LNCAP (cell line): ENCODE data around the gene LIPF.

Source experiments
- TF ChIP-seq, protein P1 (sequence below): fragments of 450-650 bp; IDR thresholded peaks from 2 replicates; pipeline ENCODE4 v1.5.1; 2017; ENCODE audit warnings: mild to moderate bottlenecking

The LIPF gene, protein sequence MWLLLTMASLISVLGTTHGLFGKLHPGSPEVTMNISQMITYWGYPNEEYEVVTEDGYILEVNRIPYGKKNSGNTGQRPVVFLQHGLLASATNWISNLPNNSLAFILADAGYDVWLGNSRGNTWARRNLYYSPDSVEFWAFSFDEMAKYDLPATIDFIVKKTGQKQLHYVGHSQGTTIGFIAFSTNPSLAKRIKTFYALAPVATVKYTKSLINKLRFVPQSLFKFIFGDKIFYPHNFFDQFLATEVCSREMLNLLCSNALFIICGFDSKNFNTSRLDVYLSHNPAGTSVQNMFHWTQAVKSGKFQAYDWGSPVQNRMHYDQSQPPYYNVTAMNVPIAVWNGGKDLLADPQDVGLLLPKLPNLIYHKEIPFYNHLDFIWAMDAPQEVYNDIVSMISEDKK

DNA sequence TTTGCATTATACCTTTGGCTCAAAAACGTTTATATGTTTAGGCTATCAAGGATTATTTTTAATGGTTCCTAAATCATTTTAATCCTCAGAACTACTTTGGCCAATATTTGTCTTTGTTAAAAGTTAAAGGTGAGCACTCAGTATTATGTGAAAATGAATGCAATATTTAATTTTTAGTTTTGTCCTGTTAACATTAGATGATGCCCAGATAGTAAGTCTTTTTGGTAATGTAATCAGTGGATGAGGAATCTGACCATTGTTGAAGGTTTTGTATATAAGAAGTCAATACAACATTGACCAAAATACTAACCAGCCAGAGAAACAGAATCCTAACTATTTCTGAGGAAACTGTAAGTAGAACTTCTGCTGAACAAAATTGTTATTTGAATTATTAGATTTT, at the start of gene LIPF:
Gene LIPF, plus strand, starts transcription at position 301 of the 400 bp plus-strand sequence. CDS start 2,856 bp downstream, outside the sequence.
- TF ChIP-seq, protein P1, sequence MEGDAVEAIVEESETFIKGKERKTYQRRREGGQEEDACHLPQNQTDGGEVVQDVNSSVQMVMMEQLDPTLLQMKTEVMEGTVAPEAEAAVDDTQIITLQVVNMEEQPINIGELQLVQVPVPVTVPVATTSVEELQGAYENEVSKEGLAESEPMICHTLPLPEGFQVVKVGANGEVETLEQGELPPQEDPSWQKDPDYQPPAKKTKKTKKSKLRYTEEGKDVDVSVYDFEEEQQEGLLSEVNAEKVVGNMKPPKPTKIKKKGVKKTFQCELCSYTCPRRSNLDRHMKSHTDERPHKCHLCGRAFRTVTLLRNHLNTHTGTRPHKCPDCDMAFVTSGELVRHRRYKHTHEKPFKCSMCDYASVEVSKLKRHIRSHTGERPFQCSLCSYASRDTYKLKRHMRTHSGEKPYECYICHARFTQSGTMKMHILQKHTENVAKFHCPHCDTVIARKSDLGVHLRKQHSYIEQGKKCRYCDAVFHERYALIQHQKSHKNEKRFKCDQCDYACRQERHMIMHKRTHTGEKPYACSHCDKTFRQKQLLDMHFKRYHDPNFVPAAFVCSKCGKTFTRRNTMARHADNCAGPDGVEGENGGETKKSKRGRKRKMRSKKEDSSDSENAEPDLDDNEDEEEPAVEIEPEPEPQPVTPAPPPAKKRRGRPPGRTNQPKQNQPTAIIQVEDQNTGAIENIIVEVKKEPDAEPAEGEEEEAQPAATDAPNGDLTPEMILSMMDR: no peak

DNA sequence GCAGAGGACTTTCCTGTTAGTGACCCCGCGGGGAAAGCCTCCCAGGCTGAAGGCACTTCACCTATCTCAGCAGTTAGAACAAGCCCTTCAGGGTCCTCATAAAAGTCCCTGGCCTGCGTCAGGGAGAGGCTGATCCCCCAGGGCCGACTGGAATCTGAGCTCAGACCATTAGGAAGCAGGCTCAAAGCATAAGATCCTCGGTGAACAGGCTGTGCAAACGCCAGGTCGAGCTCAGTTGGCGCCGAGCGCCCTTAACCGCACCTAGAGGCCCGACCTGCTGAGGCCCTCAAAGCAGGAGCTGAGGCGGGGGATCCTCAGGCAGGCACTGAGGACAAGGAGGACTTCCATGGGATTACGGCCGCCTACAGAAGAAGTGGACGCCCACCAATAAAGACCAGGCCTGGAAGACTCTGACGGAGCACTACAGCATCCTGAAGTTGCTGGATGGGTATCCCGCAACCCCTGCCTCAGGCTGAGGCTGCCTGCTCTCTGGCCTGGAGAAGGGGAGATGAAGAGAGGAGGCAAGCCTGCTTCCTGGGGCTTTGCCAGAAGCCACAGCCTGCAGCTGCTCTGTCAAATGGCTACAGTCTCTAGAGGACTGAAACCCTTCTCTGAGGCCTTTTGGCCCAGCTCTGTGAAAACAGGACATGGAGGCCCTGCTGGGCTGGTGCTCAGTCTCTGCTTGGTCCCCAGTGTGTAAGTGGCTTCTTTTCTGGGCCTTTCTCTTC, 47.8 kb upstream of the LIPF start:
- TF ChIP-seq, protein P1: no peak

DNA sequence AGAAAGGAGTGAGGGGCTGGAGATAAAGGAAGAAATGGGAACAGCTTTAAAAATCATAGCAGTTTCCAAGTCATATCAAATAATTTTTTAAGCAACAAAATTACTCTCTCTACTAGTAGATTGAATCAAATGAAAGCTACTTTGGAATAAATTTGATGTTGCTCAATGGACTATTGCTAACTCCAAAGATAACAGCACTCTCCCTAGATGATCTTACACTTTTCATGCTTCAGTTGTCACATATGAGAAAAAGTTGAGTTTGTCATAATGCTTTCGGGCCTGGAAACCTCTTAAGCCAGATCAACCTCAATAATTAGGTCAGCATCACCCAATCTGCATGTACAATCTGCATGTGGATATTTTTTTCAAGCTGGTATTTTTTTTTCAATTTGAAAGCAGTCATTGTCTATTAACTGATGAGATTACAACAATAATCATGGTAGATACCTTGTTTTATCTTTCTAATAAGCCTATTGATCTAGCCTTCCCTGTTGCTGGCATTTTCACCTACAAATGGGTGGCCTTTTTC, 46.4 kb upstream of the LIPF start:
- TF ChIP-seq, protein P1: no peak

DNA sequence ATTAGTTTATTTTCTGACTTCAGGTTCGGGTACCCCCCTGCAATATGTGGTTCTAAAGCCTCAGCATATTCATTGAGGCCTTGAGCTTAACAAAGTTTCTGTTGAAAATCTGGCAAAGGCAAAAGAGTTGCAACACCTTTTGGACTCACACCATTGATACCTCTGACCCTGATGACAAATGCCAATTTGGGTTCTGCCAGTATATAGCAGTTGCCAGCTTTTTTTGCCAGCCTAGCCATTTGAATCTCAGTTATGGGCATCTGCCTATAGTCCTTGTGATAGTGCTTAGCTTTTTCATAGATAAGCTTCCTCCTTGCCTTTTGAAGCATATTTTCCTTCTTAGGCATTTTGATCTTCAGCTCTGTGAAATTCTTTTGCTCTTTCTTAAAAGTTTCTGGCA, 45.7 kb upstream of the LIPF start:
- TF ChIP-seq, protein P1: no peak

DNA sequence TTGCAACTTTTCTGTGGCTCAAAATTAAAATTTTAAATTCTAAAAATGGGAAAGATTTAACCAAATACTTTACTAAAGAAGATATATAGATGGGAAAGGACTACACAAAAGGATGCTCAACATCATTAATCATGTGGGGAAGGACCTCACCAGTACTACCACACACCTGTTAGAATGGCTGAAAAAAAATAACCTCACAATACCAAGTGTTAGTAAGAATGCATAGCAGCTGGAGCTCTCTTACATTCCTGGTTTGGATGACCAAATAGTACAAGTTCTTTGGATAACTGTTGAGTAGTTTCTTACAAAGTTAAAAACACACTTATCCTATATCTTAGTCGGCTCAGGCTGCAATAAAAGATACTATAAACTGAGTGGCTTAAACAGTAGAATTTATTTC, 43.8 kb upstream of the LIPF start:
- TF ChIP-seq, protein P1: no peak

DNA sequence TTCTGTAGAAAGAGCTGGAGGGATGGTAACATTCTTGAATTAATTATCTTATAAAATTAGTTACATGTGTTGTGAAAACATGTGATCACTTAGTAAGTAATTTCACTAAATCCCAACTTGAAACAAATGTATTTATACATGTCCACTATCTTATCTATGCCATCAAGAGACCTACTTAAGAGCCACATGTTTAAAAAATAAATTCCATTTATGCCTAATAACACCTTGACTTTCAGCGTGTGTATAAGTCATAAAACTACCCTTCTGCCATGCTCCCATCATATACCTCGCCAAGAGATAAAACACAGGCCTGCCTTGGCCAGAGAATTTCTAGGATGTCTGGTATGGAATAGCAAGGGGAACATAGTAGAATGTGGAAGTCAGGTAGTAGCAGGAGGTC, 40.4 kb upstream of the LIPF start:
- TF ChIP-seq, protein P1: no peak

DNA sequence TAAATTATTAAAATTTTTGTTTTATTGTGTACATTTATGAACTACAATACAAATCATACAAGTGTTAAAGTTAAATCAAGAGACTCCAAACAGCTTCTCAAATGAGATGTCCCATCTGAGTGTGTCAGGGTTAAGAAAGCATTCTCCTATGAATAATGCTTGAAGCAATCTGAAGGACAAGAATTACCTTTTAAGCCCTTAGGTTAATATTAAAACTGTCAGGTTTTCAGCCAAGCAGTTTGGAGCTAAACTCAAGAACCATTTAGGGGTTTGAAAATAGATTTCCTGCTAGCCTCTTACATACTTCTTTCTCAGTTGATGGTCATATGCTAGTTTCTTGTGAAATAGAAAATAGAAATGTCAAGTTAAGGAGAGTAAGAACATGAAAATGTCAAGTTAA, 39.4 kb upstream of the LIPF start:
- TF ChIP-seq, protein P1: no peak
